ENCODE data around the gene DPP9.

Gene DPP9

DNA sequence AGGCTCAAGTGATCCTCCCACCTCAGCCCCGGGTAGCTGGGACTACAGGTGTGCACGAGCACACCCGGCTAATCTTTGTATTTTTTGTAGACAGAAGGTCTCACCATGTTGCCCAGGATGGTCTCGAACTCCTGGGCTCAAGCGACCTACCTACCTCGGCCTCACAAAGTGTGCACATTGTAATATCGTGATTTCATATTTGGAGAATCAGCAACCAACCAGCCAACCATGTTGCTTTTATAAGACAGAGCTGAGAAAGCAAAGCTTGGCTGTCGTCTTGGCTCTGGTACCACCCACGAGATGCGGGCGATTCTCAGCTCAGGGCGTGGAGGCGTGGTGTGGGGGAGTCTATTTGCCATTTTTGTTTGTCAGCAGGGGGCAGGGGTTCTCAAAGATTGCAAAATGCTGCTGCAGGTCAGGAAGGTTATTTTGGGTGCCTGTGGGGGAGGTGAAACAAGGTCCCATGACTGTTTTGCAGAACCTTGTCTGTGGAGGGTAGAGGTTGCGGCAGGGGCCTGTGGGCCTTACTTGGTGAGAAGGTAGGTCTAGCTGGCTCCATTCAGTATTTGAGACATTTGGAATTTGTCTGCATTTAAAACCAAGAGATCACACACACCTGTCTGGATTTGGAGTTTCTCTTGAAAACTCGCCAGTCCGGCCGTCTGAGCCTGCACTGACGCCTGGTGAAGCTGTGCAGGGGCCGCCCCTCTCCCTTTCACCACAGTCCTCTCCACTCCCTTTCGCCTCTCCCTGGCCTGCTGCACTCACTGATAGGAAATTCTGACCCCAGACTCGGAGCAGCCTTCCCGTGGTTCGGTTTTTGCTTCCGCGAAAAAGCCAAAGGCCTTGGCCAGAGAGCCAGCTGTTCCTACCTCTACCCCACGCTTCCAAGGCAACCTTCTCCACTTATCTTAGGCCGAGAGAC lies 68.9 kb downstream of the DPP9 start:
- Histone ChIP-seq H3K36me3 (ENCODE audit: control insufficient read depth in 2 of 2, insufficient read depth in 2 of 2, low read length in 2 of 2) (peaks cover 22 to 46% of the 10 kb centered on the region in 2 donors), H3K27ac (ENCODE audit: low read length) (peak overlapping the region; percentile 11), H3K9ac (ENCODE audit: low read length in 2 of 2) (no peak overlapping the region), H3K4me1 (ENCODE audit: control insufficient read depth, insufficient read depth, low read length) (peaks cover 4% of the 10 kb centered on the region), H3K9me3 (ENCODE audit: control insufficient read depth in 2 of 2, low read length in 2 of 2) (peaks cover 2 to 8% of the 10 kb centered on the region in 2 donors), H3K27me3 (ENCODE audit: control insufficient read depth in 1 of 2, insufficient read depth in 2 of 2, low read length in 2 of 2) (no peaks in the 10 kb centered on the region), H3K4me3 (ENCODE audit: low read length in 2 of 2) (no peak overlapping the region)

DNA sequence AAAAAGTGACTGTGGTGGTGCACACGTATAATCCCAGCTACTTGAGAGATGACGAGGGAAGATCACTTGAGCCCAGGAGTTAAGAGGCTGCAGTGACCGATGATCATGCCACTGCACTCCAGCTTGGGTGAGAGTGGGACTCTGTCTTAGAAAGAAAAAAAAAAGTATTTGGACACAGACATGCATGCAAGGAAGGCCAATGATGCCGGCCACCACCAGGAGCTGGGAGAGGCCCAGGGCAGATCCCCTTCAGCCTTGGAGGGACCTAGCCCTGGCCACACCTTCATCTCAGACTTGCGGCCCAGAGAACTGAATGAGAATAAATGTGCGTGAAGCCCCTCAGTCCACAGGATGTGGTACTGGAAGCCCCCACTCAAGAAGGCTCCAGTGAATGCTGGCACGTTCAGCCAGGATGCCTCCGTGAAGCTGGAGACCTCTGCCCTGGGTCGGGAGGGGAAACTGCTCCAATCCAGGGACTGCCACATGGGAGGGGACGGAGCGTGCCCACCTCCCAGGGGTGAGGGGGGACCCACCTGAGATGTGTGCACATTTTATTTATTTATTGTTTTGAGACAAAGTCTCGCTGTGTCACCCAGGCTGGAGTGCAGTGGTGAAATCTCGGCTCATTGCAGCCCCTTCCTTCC lies 69.7 kb downstream of the DPP9 start:
- H3K27ac ChIP-seq (ENCODE audit: low read length) = no peak overlapping the region
- peaks cover 11% of the 10 kb centered on the region for H3K4me1 ChIP-seq (ENCODE audit: control insufficient read depth, insufficient read depth, low read length)
- H3K36me3 ChIP-seq (ENCODE audit: control insufficient read depth in 2 of 2, insufficient read depth in 2 of 2, low read length in 2 of 2) = peaks cover 18 to 44% of the 10 kb centered on the region in 2 donors
- no peak overlapping the region for H3K9ac ChIP-seq (ENCODE audit: low read length in 2 of 2)
- H3K4me3 ChIP-seq (ENCODE audit: low read length in 2 of 2) = no peak overlapping the region
- peaks cover 2 to 8% of the 10 kb centered on the region in 2 donors for H3K9me3 ChIP-seq (ENCODE audit: control insufficient read depth in 2 of 2, low read length in 2 of 2)
- no peaks in the 10 kb centered on the region for H3K27me3 ChIP-seq (ENCODE audit: control insufficient read depth in 1 of 2, insufficient read depth in 2 of 2, low read length in 2 of 2)

DNA sequence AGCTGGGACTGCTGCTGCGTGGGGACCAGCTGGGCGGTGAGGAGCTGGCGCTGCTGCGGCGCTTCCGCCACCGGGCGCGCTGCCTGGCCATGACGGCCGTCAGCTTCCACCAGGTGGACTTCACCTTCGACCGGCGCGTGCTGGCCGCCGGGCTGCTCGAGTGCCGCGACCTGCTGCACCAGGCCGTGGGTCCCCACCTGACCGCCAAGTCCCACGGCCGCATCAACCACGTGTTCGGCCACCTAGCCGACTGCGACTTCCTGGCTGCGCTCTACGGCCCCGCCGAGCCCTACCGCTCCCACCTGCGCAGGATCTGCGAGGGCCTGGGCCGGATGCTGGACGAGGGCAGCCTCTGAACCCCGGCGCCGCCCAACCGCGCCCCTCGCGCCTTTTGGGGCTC lies 71.6 kb downstream of the DPP9 start:
- Histone ChIP-seq H3K4me3 (ENCODE audit: low read length in 2 of 2) (no peak overlapping the region), H3K27me3 (ENCODE audit: control insufficient read depth in 1 of 2, insufficient read depth in 2 of 2, low read length in 2 of 2) (no peaks in the 10 kb centered on the region), H3K9me3 (ENCODE audit: control insufficient read depth in 2 of 2, low read length in 2 of 2) (no peaks in the 10 kb centered on the region), H3K4me1 (ENCODE audit: control insufficient read depth, insufficient read depth, low read length) (peaks cover 27% of the 10 kb centered on the region), H3K9ac (ENCODE audit: low read length in 2 of 2) (no peak overlapping the region), H3K27ac (ENCODE audit: low read length) (no peak overlapping the region), H3K36me3 (ENCODE audit: control insufficient read depth in 2 of 2, insufficient read depth in 2 of 2, low read length in 2 of 2) (peaks cover 7 to 28% of the 10 kb centered on the region in 2 donors)

DNA sequence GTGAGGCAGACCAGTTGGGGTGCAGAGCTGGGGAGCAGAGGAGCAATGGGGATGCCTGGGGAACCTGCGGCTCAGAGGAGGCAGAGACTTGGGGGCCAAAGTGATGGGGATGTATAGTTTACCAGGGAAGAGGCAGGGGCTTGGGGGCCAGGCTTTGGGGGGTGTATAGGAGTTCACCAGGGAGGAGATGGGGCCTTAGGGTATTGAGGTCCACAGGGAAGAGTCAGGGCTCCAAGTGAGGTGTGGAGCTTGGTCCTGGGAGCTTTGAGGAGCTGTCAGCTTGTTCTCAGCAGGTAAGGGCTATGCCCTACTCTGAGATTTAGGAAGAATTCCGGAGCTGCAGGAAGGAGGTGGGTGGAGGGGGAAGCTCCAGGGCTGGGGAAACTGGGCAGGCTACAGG lies 73.5 kb downstream of the DPP9 start:
- Histone ChIP-seq H3K36me3 (ENCODE audit: control insufficient read depth in 2 of 2, insufficient read depth in 2 of 2, low read length in 2 of 2) (peaks cover 5 to 24% of the 10 kb centered on the region in 2 donors), H3K4me3 (ENCODE audit: low read length in 2 of 2) (no peak overlapping the region), H3K27ac (ENCODE audit: low read length) (peak overlapping the region; percentile 99)

DNA sequence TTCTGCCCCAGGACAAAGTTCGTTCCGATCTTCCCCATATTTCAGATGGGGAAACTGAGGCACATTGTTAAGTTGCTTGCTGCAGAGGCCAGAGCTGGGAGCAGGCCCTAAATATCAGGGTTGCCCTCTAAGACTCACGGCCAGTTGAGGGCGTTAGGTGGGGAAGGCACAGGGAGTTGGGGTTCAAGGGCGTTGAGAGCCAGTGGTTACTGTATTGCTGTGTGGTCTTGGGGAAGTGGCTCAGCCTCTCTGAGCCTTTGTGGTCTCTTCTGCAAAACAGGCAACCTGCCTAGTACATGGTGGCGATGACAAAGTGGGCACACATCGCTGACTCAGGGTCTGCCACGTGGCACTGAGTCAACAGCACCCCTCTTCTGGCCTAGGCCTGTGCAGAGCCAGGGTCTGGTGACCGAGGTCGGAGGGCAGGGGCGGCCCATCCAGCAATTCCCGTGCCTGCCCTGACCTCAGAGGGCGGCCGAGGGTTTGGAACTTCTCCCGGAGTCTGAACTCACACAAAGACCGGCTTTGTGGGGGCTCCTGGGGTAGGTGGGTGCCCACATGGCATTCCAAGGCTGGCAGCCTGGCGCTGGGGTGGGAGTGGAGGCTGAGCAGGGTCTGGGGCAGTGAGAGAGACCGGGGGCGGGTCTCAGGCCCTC lies 74.1 kb downstream of the DPP9 start:
- Histone ChIP-seq H3K9me3 (ENCODE audit: control insufficient read depth in 2 of 2, low read length in 2 of 2) (no peaks in the 10 kb centered on the region), H3K4me3 (ENCODE audit: low read length in 2 of 2) (no peak overlapping the region), H3K9ac (ENCODE audit: low read length in 2 of 2) (peak overlapping the region in 1 of 2 donors; percentile 6), H3K27ac (ENCODE audit: low read length) (peak overlapping the region; percentile 99), H3K27me3 (ENCODE audit: control insufficient read depth in 1 of 2, insufficient read depth in 2 of 2, low read length in 2 of 2) (no peaks in the 10 kb centered on the region), H3K4me1 (ENCODE audit: control insufficient read depth, insufficient read depth, low read length) (peaks cover 37% of the 10 kb centered on the region), H3K36me3 (ENCODE audit: control insufficient read depth in 2 of 2, insufficient read depth in 2 of 2, low read length in 2 of 2) (peaks cover 5 to 18% of the 10 kb centered on the region in 2 donors)

More for the DNA sequence above, 73.5 kb downstream of the DPP9 start:
- Histone ChIP-seq H3K9me3 (ENCODE audit: control insufficient read depth in 2 of 2, low read length in 2 of 2) (no peaks in the 10 kb centered on the region), H3K4me1 (ENCODE audit: control insufficient read depth, insufficient read depth, low read length) (peaks cover 37% of the 10 kb centered on the region), H3K9ac (ENCODE audit: low read length in 2 of 2) (no peak overlapping the region), H3K27me3 (ENCODE audit: control insufficient read depth in 1 of 2, insufficient read depth in 2 of 2, low read length in 2 of 2) (no peaks in the 10 kb centered on the region)

DNA sequence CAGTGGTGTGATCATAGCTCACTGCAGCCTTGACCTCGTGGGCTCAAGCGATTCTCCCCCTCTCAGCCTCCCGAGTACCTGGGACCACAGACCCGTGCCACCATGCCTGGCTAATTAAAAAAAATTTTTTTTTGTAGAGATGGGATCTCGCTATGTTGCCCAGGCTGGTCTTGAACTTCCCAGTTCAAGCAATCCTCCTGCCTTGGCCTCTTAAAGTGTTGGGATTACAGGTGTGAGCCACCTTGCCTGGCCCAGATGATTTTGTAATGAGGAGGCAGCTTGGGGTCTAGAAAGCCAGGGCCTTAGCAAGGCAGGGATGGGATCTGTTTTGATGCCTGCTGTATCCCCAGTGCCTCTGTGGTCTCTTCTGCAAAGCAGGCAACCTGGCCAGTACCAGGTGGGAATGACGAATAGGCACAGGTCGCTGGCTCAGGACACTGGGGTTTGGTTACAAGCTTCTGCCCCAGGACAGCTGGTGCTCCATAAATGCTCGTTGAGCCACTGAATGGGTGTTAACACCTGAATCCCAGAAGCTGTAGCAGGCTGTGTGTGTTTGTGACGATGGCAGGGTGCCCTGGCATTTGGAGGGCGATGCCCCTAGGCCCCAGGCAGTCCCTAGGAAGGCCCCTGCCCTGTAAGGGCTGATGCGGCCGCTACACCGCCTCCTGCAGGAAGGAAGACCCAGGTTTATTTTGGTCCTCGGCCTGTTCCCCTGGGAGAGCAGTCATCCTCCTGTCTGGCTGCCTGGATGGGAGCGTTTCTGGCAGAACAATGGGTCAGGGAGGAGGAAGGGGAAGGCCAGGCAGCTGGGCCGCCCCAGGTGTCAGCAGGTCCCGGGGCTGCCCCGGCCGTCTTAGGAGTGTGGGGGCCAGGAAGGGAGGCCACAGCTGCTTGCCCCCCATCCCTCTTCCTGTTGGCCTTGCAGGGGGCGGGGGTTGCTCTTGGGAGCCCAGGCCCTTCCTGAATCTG lies 75.7 kb downstream of the DPP9 start:
- Histone ChIP-seq H3K9me3 (ENCODE audit: control insufficient read depth in 2 of 2, low read length in 2 of 2) (no peaks in the 10 kb centered on the region), H3K9ac (ENCODE audit: low read length in 2 of 2) (peak overlapping the region; percentile 63 to 80), H3K27me3 (ENCODE audit: control insufficient read depth in 1 of 2, insufficient read depth in 2 of 2, low read length in 2 of 2) (no peaks in the 10 kb centered on the region), H3K4me1 (ENCODE audit: control insufficient read depth, insufficient read depth, low read length) (peaks cover 40% of the 10 kb centered on the region), H3K27ac (ENCODE audit: low read length) (peak overlapping the region; percentile 99), H3K36me3 (ENCODE audit: control insufficient read depth in 2 of 2, insufficient read depth in 2 of 2, low read length in 2 of 2) (peaks cover 0 to 12% of the 10 kb centered on the region in 2 donors), H3K4me3 (ENCODE audit: low read length in 2 of 2) (peak overlapping the region in 1 of 2 donors; percentile 44)

DNA sequence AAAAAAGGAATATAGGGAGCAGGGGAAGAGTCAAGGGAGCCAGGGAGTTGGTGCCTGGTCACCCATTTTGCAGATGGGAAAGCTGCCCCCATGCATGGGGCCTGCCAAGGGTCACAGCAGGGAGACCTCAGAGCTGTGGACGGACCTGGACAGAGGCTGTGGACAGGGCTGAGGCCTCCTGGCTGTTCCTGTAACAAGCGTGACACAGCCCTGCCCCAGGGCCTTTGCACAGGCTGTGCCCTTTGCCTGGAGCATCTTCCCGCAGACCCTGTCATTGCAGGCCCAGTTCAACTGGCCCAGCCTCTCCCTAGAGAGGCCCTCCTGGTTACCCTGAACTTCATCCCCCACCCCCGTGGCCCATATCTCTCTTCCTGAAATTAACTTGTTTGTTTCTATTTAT lies 77.9 kb downstream of the DPP9 start:
- Histone ChIP-seq H3K4me1 (ENCODE audit: control insufficient read depth, insufficient read depth, low read length) (peaks cover 50% of the 10 kb centered on the region), H3K27me3 (ENCODE audit: control insufficient read depth in 1 of 2, insufficient read depth in 2 of 2, low read length in 2 of 2) (no peaks in the 10 kb centered on the region), H3K27ac (ENCODE audit: low read length) (peak overlapping the region; percentile 99), H3K4me3 (ENCODE audit: low read length in 2 of 2) (no peak overlapping the region), H3K36me3 (ENCODE audit: control insufficient read depth in 2 of 2, insufficient read depth in 2 of 2, low read length in 2 of 2) (peaks cover 0 to 2% of the 10 kb centered on the region in 2 donors), H3K9me3 (ENCODE audit: control insufficient read depth in 2 of 2, low read length in 2 of 2) (no peaks in the 10 kb centered on the region), H3K9ac (ENCODE audit: low read length in 2 of 2) (peak overlapping the region in 1 of 2 donors; percentile 60)

DNA sequence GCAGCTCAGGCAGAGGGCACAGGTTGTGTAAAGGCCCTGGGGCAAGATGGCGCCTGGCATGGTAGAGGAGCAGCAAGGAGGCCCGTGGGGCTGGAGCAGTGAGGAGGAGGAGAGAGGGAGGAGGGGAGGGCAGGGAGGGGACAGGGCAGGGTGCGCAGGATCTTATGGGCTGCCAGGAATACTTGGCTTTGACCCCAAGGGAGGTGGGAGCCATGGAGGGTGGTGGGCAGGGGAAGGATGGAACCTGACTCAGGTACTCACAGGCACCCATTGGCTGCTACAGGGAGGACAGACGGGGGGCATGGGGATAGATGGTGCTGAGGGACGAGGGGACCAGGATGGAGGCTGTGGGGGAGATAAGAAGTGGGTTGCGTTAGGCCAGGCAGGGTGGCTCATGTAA lies 81.0 kb downstream of the DPP9 start:
- Histone ChIP-seq H3K27ac (ENCODE audit: low read length) (peak overlapping the region; percentile 60), H3K36me3 (ENCODE audit: control insufficient read depth in 2 of 2, insufficient read depth in 2 of 2, low read length in 2 of 2) (no peaks in the 10 kb centered on the region), H3K4me1 (ENCODE audit: control insufficient read depth, insufficient read depth, low read length) (peaks cover 44% of the 10 kb centered on the region), H3K9ac (ENCODE audit: low read length in 2 of 2) (no peak overlapping the region), H3K4me3 (ENCODE audit: low read length in 2 of 2) (no peak overlapping the region), H3K27me3 (ENCODE audit: control insufficient read depth in 1 of 2, insufficient read depth in 2 of 2, low read length in 2 of 2) (no peaks in the 10 kb centered on the region), H3K9me3 (ENCODE audit: control insufficient read depth in 2 of 2, low read length in 2 of 2) (no peaks in the 10 kb centered on the region)

DNA sequence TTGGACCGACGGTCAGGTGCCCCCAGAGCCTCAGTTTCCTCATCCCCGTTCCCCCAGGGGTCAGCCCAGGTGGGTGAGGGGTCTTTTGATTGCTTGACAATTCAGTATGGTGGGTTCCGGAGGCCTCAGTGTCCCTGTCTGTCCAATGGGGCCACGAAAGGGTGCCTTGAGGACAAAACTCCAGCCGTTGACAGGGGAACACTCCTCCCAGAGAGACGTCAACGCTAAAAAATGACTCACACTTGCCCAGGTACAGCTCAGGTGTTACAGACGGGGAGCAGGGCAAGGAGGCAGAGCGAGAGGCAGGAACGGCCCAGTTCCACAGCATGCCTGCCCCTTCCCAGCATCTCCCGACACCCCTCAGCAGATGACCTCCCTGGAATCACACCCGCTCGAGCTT lies 82.5 kb downstream of the DPP9 start:
- H3K4me1 ChIP-seq (ENCODE audit: control insufficient read depth, insufficient read depth, low read length) = peaks cover 38% of the 10 kb centered on the region
- no peaks in the 10 kb centered on the region for H3K27me3 ChIP-seq (ENCODE audit: control insufficient read depth in 1 of 2, insufficient read depth in 2 of 2, low read length in 2 of 2)
- H3K27ac ChIP-seq (ENCODE audit: low read length) = peak overlapping the region; percentile 97
- no peaks in the 10 kb centered on the region for H3K9me3 ChIP-seq (ENCODE audit: control insufficient read depth in 2 of 2, low read length in 2 of 2)
- no peaks in the 10 kb centered on the region for H3K36me3 ChIP-seq (ENCODE audit: control insufficient read depth in 2 of 2, insufficient read depth in 2 of 2, low read length in 2 of 2)
- H3K4me3 ChIP-seq (ENCODE audit: low read length in 2 of 2) = peak overlapping the region; percentile 98 to 99
- peak overlapping the region; percentile 98 to 99 for H3K9ac ChIP-seq (ENCODE audit: low read length in 2 of 2)

Measured in stomach smooth muscle (tissue), 2 donors.